ENCODE measurements around the gene APCDD1L. TPM values are rescaled to one million over a fixed set of nuclear protein-coding genes. Genes with fewer than 3 reads are reported as not detected.
"Not testable (repeated sequence)": the region's sequence is repeated elsewhere in the genome, so short reads cannot be mapped to it uniquely, and the experiment has no call there.

Gene APCDD1L
- total RNA-seq, 4 donors from 2014 or later = not detected

GRCh38 chr20:58428364-58428763, 86.8 kb downstream of the APCDD1L start:
- TF ChIP-seq CTCF (IDR thresholded peaks at IDR 0.05) = no peak
- no peak for TF ChIP-seq POLR2A (IDR thresholded peaks at IDR 0.05)
- Histone ChIP-seq H3K36me3 (no peaks in the 10 kb centered on the region), H3K4me1 (peaks cover 0 to 14% (median 0%) of the 10 kb centered on the region in 4 donors), H3K4me3 (no peak overlapping the region), H3K27me3 (no peaks in the 10 kb centered on the region), H3K27ac (no peak overlapping the region), H3K9me3 (no peaks in the 10 kb centered on the region)
- DNase-seq = no peak

GRCh38 chr20:58427571-58427970, 87.6 kb downstream of the APCDD1L start:
- DNase-seq, H3K27me3 ChIP-seq, H3K27ac ChIP-seq, H3K4me1 ChIP-seq, H3K4me3 ChIP-seq, H3K9me3 ChIP-seq, H3K36me3 ChIP-seq: not testable (repeated sequence)

GRCh38 chr20:58424218-58424969, 90.8 kb downstream of the APCDD1L start:
- TF ChIP-seq CTCF (IDR thresholded peaks at IDR 0.05) (no peak), POLR2A (IDR thresholded peaks at IDR 0.05) (no peak)
- no peaks in the 10 kb centered on the region for H3K9me3 ChIP-seq
- no peak for DNase-seq
- no peak overlapping the region for H3K4me3 ChIP-seq
- H3K27me3 ChIP-seq = no peaks in the 10 kb centered on the region
- peaks cover 0 to 23% (median 0%) of the 10 kb centered on the region in 3 donors for H3K36me3 ChIP-seq
- no peak overlapping the region for H3K27ac ChIP-seq
- no peaks in the 10 kb centered on the region for H3K4me1 ChIP-seq

GRCh38 chr20:58421497-58421850, 93.7 kb downstream of the APCDD1L start:
- TF ChIP-seq POLR2A (IDR thresholded peaks at IDR 0.05) (no peak), CTCF (IDR thresholded peaks at IDR 0.05) (no peak)
- H3K4me3 ChIP-seq = no peak overlapping the region
- H3K9me3 ChIP-seq = no peaks in the 10 kb centered on the region
- H3K36me3 ChIP-seq = peaks cover 0 to 32% (median 0%) of the 10 kb centered on the region in 3 donors
- no peaks in the 10 kb centered on the region for H3K4me1 ChIP-seq
- DNase-seq = no peak
- H3K27me3 ChIP-seq = no peaks in the 10 kb centered on the region
- no peak overlapping the region for H3K27ac ChIP-seq

- H3K4me3 ChIP-seq = no peak overlapping the region
- H3K27ac ChIP-seq = no peak overlapping the region
Observed at GRCh38 chr20:58420798-58421496, 94.3 kb downstream of the APCDD1L start.

More at GRCh38 chr20:58420798-58421496, 94.3 kb downstream of the APCDD1L start:
- Histone ChIP-seq H3K36me3 (peaks cover 0 to 32% (median 0%) of the 10 kb centered on the region in 3 donors), H3K27me3 (no peaks in the 10 kb centered on the region), H3K4me1 (no peaks in the 10 kb centered on the region), H3K9me3 (no peaks in the 10 kb centered on the region)
- TF ChIP-seq CTCF (IDR thresholded peaks at IDR 0.05) (no peak), POLR2A (IDR thresholded peaks at IDR 0.05) (no peak)
- DNase-seq = no peak

Data from Peyer's patch (tissue), 4 donors.